WTC11 (cell line): ENCODE results near the gene MAP3K5. TPM values are rescaled to one million over a fixed set of nuclear protein-coding genes. Genes with fewer than 3 reads are reported as not detected.

ENCODE experiments used
- ATAC-seq: fragments of 200-7000 bp; cut with Tn5 transposase; 2 replicates; pipeline ENCODE4 v1.10.0; 2021; ENCODE audit warnings: mild to moderate bottlenecking, moderate library complexity
- CTCF ChIA-PET: fragments of 300-600 bp; sonication (Branson Sonifier 250); formaldehyde crosslinking; loops from one replicate; lab custom pipeline; 2021; ENCODE audit warnings: antibody characterized with exemption; lab: Charles Lee
- POLR2A ChIA-PET: fragments of 350-600 bp; sonication (Branson Sonifier 250); formaldehyde crosslinking; loops from one replicate; lab custom pipeline; 2021; ENCODE audit warnings: antibody characterized with exemption; lab: Charles Lee
- DNase-seq: peaks from one replicate; pipeline ENCODE4 v3.0.0; 2021; ENCODE audit warnings: low spot score
- H3K27ac Mint-ChIP-seq: 2 replicates; pipeline ENCODE4 v1.8.0; 2021; ENCODE audit warnings: mixed read lengths
- H3K27me3 Mint-ChIP-seq: 2 replicates; pipeline ENCODE4 v1.8.0; 2021; ENCODE audit warnings: low read depth, mild to moderate bottlenecking, moderate library complexity, mixed read lengths
- H3K36me3 Mint-ChIP-seq: 2 replicates; pipeline ENCODE4 v1.8.0; 2021; ENCODE audit warnings: mixed read lengths
- H3K4me1 Mint-ChIP-seq: 2 replicates; pipeline ENCODE4 v1.8.0; 2022; ENCODE audit warnings: mixed read lengths
- H3K4me3 Mint-ChIP-seq: 2 replicates; pipeline ENCODE4 v1.8.0; 2021; ENCODE audit warnings: mild to moderate bottlenecking, moderate library complexity, mixed read lengths
- H3K9me3 Mint-ChIP-seq: 2 replicates; pipeline ENCODE4 v1.8.0; 2021; ENCODE audit warnings: mixed read lengths
- ETV6 ChIP-seq: sonication (generic); formaldehyde crosslinking; IDR thresholded peaks from 2 replicates; pipeline ENCODE4 v1.8.1; 2022; ENCODE audit warnings: mild to moderate bottlenecking, missing genetic modification reagents
- GRHL2 ChIP-seq: fragments of 250-450 bp; sonication (Bioruptor Pico); IDR thresholded peaks from 2 replicates; pipeline ENCODE4 v1.8.0; 2022; ENCODE audit warnings: mild to moderate bottlenecking, moderate library complexity; ENCODE audit not compliant: insufficient replicate concordance, severe bottlenecking
- GTF2I ChIP-seq: fragments of 250-450 bp; sonication (Bioruptor Pico); conservative IDR thresholded peaks from 2 replicates; pipeline ENCODE4 v1.4.0; 2021; ENCODE audit warnings: mild to moderate bottlenecking
- HMGA2 ChIP-seq: fragments of 250-450 bp; sonication (Bioruptor Pico); IDR thresholded peaks from 2 replicates; pipeline ENCODE4 v1.4.0; 2021; ENCODE audit warnings: mild to moderate bottlenecking, moderate library complexity
- KAT7 ChIP-seq: sonication (generic); formaldehyde crosslinking; IDR thresholded peaks from 2 replicates; pipeline ENCODE4 v1.8.1; 2023; ENCODE audit warnings: missing genetic modification reagents, mild to moderate bottlenecking, borderline replicate concordance
- NFYB ChIP-seq: sonication (generic); formaldehyde crosslinking; conservative IDR thresholded peaks from 2 replicates; pipeline ENCODE4 v1.8.0; 2022; ENCODE audit warnings: low read depth, missing genetic modification reagents
- TCF7 ChIP-seq: sonication (generic); formaldehyde crosslinking; IDR thresholded peaks from 2 replicates; pipeline ENCODE4 v1.8.0; 2022; ENCODE audit warnings: mild to moderate bottlenecking, low read depth, missing genetic modification reagents, moderate library complexity
- ZNF138 ChIP-seq: sonication (generic); formaldehyde crosslinking; conservative IDR thresholded peaks from 2 replicates; pipeline ENCODE4 v1.8.1; 2022; ENCODE audit warnings: mild to moderate bottlenecking, moderate library complexity, missing genetic modification reagents
- ZNF232 ChIP-seq: sonication (generic); formaldehyde crosslinking; IDR thresholded peaks from 2 replicates; pipeline ENCODE4 v1.8.0; 2022; ENCODE audit warnings: mild to moderate bottlenecking, missing genetic modification reagents
- ZNF263 ChIP-seq: sonication (generic); formaldehyde crosslinking; IDR thresholded peaks from 2 replicates; pipeline ENCODE4 v1.8.1; 2022; ENCODE audit warnings: low read depth, mild to moderate bottlenecking, moderate library complexity, missing genetic modification reagents
- ZNF423 ChIP-seq: fragments of 250-450 bp; sonication (Bioruptor Pico); IDR thresholded peaks from 2 replicates; pipeline ENCODE4 v2.1.2; 2022; ENCODE audit warnings: mild to moderate bottlenecking, moderate library complexity
- total RNA-seq: library from RNA; stranded (reverse); gene quantifications from 3 replicates; pipeline ENCODE4 v1.2.3, GENCODE V29; 2021
- TF ChIP-seq, protein P1 (sequence below): sonication (generic); formaldehyde crosslinking; conservative IDR thresholded peaks from 2 replicates; pipeline ENCODE4 v1.8.1; 2022; ENCODE audit warnings: mild to moderate bottlenecking, missing genetic modification reagents
- TF ChIP-seq, protein P2 (sequence below): sonication (generic); formaldehyde crosslinking; IDR thresholded peaks from 2 replicates; pipeline ENCODE4 v1.8.1; 2023; ENCODE audit warnings: mild to moderate bottlenecking, missing genetic modification reagents, borderline replicate concordance
- TF ChIP-seq, protein P3 (sequence below): sonication (generic); formaldehyde crosslinking; IDR thresholded peaks from 2 replicates; pipeline ENCODE4 v1.8.1; 2023; ENCODE audit warnings: mild to moderate bottlenecking, missing genetic modification reagents
- TF ChIP-seq, protein P4 (sequence below): sonication (generic); formaldehyde crosslinking; IDR thresholded peaks from 2 replicates; pipeline ENCODE4 v1.8.0; 2023; ENCODE audit warnings: mild to moderate bottlenecking, missing genetic modification reagents
- TF ChIP-seq, protein P5 (sequence below): sonication (generic); formaldehyde crosslinking; IDR thresholded peaks from 2 replicates; pipeline ENCODE4 v1.8.0; 2022; ENCODE audit warnings: mild to moderate bottlenecking, missing genetic modification reagents
- TF ChIP-seq, protein P6 (sequence below): sonication (generic); formaldehyde crosslinking; IDR thresholded peaks from 2 replicates; pipeline ENCODE4 v1.8.1; 2023; ENCODE audit warnings: mild to moderate bottlenecking, missing genetic modification reagents
- TF ChIP-seq, protein P7 (sequence below): sonication (generic); formaldehyde crosslinking; IDR thresholded peaks from 2 replicates; pipeline ENCODE4 v1.8.0; 2023; ENCODE audit warnings: missing genetic modification reagents
- TF ChIP-seq, protein P8 (sequence below): sonication (generic); formaldehyde crosslinking; IDR thresholded peaks from 2 replicates; pipeline ENCODE4 v1.8.1; 2023; ENCODE audit warnings: mild to moderate bottlenecking, missing genetic modification reagents, moderate library complexity

MAP3K5 gene
- total RNA-seq, 1 experiment from 2014 or later, result 1.6 TPM

DNA sequence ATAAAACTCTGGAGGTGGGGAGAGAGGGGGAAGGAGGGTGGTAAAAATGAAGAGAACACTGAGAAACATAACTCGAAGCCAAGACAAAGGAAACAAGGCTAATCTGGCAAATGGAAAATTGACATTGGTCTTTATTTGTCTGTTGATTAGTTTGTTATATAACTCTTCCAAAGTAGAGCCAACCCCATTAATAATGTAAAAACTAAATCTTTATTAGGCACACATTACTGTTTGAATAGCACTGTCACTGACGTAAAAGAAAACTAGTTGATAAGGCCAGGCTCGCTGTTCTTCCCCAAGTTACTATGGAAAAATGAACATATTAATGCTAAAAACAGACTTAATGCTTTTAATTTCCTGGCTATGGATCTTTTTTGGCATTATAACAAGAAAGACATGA lies 110.0 kb downstream of the MAP3K5 start:
- TF ChIP-seq, protein P1, sequence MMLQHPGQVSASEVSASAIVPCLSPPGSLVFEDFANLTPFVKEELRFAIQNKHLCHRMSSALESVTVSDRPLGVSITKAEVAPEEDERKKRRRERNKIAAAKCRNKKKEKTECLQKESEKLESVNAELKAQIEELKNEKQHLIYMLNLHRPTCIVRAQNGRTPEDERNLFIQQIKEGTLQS (CRISPR knock-in tag), result no peak
- no peak for TF ChIP-seq NFYB (CRISPR knock-in tag)
- TF ChIP-seq, protein P2, sequence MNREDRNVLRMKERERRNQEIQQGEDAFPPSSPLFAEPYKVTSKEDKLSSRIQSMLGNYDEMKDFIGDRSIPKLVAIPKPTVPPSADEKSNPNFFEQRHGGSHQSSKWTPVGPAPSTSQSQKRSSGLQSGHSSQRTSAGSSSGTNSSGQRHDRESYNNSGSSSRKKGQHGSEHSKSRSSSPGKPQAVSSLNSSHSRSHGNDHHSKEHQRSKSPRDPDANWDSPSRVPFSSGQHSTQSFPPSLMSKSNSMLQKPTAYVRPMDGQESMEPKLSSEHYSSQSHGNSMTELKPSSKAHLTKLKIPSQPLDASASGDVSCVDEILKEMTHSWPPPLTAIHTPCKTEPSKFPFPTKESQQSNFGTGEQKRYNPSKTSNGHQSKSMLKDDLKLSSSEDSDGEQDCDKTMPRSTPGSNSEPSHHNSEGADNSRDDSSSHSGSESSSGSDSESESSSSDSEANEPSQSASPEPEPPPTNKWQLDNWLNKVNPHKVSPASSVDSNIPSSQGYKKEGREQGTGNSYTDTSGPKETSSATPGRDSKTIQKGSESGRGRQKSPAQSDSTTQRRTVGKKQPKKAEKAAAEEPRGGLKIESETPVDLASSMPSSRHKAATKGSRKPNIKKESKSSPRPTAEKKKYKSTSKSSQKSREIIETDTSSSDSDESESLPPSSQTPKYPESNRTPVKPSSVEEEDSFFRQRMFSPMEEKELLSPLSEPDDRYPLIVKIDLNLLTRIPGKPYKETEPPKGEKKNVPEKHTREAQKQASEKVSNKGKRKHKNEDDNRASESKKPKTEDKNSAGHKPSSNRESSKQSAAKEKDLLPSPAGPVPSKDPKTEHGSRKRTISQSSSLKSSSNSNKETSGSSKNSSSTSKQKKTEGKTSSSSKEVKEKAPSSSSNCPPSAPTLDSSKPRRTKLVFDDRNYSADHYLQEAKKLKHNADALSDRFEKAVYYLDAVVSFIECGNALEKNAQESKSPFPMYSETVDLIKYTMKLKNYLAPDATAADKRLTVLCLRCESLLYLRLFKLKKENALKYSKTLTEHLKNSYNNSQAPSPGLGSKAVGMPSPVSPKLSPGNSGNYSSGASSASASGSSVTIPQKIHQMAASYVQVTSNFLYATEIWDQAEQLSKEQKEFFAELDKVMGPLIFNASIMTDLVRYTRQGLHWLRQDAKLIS (CRISPR knock-in tag), result no peak
- TF ChIP-seq, protein P3, sequence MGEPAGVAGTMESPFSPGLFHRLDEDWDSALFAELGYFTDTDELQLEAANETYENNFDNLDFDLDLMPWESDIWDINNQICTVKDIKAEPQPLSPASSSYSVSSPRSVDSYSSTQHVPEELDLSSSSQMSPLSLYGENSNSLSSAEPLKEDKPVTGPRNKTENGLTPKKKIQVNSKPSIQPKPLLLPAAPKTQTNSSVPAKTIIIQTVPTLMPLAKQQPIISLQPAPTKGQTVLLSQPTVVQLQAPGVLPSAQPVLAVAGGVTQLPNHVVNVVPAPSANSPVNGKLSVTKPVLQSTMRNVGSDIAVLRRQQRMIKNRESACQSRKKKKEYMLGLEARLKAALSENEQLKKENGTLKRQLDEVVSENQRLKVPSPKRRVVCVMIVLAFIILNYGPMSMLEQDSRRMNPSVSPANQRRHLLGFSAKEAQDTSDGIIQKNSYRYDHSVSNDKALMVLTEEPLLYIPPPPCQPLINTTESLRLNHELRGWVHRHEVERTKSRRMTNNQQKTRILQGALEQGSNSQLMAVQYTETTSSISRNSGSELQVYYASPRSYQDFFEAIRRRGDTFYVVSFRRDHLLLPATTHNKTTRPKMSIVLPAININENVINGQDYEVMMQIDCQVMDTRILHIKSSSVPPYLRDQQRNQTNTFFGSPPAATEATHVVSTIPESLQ (CRISPR knock-in tag), result no peak
- TF ChIP-seq, protein P4, sequence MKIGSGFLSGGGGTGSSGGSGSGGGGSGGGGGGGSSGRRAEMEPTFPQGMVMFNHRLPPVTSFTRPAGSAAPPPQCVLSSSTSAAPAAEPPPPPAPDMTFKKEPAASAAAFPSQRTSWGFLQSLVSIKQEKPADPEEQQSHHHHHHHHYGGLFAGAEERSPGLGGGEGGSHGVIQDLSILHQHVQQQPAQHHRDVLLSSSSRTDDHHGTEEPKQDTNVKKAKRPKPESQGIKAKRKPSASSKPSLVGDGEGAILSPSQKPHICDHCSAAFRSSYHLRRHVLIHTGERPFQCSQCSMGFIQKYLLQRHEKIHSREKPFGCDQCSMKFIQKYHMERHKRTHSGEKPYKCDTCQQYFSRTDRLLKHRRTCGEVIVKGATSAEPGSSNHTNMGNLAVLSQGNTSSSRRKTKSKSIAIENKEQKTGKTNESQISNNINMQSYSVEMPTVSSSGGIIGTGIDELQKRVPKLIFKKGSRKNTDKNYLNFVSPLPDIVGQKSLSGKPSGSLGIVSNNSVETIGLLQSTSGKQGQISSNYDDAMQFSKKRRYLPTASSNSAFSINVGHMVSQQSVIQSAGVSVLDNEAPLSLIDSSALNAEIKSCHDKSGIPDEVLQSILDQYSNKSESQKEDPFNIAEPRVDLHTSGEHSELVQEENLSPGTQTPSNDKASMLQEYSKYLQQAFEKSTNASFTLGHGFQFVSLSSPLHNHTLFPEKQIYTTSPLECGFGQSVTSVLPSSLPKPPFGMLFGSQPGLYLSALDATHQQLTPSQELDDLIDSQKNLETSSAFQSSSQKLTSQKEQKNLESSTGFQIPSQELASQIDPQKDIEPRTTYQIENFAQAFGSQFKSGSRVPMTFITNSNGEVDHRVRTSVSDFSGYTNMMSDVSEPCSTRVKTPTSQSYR (CRISPR knock-in tag), result no peak
- TF ChIP-seq KAT7 (CRISPR knock-in tag), result no peak
- TF ChIP-seq HMGA2 (CRISPR knock-in tag), result no peak
- no peak for TF ChIP-seq GTF2I (CRISPR knock-in tag)
- no peak for TF ChIP-seq ZNF423 (CRISPR knock-in tag)
- TF ChIP-seq TCF7 (CRISPR knock-in tag), result no peak
- TF ChIP-seq, protein P5, sequence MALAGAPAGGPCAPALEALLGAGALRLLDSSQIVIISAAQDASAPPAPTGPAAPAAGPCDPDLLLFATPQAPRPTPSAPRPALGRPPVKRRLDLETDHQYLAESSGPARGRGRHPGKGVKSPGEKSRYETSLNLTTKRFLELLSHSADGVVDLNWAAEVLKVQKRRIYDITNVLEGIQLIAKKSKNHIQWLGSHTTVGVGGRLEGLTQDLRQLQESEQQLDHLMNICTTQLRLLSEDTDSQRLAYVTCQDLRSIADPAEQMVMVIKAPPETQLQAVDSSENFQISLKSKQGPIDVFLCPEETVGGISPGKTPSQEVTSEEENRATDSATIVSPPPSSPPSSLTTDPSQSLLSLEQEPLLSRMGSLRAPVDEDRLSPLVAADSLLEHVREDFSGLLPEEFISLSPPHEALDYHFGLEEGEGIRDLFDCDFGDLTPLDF (CRISPR knock-in tag), result no peak
- TF ChIP-seq, protein P6, sequence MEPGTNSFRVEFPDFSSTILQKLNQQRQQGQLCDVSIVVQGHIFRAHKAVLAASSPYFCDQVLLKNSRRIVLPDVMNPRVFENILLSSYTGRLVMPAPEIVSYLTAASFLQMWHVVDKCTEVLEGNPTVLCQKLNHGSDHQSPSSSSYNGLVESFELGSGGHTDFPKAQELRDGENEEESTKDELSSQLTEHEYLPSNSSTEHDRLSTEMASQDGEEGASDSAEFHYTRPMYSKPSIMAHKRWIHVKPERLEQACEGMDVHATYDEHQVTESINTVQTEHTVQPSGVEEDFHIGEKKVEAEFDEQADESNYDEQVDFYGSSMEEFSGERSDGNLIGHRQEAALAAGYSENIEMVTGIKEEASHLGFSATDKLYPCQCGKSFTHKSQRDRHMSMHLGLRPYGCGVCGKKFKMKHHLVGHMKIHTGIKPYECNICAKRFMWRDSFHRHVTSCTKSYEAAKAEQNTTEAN (CRISPR knock-in tag), result no peak
- TF ChIP-seq ZNF138 (CRISPR knock-in tag), result no peak
- TF ChIP-seq ZNF232 (CRISPR knock-in tag), result no peak
- TF ChIP-seq GRHL2, result no peak
- TF ChIP-seq, protein P7, sequence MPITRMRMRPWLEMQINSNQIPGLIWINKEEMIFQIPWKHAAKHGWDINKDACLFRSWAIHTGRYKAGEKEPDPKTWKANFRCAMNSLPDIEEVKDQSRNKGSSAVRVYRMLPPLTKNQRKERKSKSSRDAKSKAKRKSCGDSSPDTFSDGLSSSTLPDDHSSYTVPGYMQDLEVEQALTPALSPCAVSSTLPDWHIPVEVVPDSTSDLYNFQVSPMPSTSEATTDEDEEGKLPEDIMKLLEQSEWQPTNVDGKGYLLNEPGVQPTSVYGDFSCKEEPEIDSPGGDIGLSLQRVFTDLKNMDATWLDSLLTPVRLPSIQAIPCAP (CRISPR knock-in tag), result no peak
- no peak for TF ChIP-seq ETV6
- TF ChIP-seq ZNF263 (CRISPR knock-in tag), result no peak
- TF ChIP-seq, protein P8, sequence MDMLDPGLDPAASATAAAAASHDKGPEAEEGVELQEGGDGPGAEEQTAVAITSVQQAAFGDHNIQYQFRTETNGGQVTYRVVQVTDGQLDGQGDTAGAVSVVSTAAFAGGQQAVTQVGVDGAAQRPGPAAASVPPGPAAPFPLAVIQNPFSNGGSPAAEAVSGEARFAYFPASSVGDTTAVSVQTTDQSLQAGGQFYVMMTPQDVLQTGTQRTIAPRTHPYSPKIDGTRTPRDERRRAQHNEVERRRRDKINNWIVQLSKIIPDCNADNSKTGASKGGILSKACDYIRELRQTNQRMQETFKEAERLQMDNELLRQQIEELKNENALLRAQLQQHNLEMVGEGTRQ (CRISPR knock-in tag), result no peak
- no peak overlapping the region for H3K27ac Mint-ChIP-seq
- no peaks in the 10 kb centered on the region for H3K4me1 Mint-ChIP-seq
- no peak overlapping the region for H3K4me3 Mint-ChIP-seq
- H3K36me3 Mint-ChIP-seq, result no peaks in the 10 kb centered on the region
- no peak for DNase-seq
- ChIA-PET POLR2A (no interaction called here), CTCF (no interaction called here)
- peaks cover 7% of the 10 kb centered on the region for H3K9me3 Mint-ChIP-seq
- H3K27me3 Mint-ChIP-seq, result no peaks in the 10 kb centered on the region; the same call in 1 of the 2 replicates
- no peak for ATAC-seq
